Panc1 (cell line): ENCODE data around the gene KCNH5.

Experiments used
- CTCF ChIP-seq: fragments of 450-650 bp; IDR thresholded peaks from 2 replicates; pipeline ENCODE4 v1.5.1; 2017; ENCODE audit warnings: mild to moderate bottlenecking
- POLR2AphosphoS5 ChIP-seq: IDR thresholded peaks from 2 replicates; pipeline ENCODE4 v1.6.1; 2012; ENCODE audit warnings: mild to moderate bottlenecking, low read depth, low read length, moderate library complexity
- SIN3A ChIP-seq: IDR thresholded peaks from 2 replicates; pipeline ENCODE4 v1.6.1; 2012; ENCODE audit warnings: low read depth, mild to moderate bottlenecking, low read length, moderate library complexity, borderline replicate concordance; ENCODE audit not compliant: insufficient read depth

GRCh38 chr14:62709773-62710172 is 335.5 kb downstream of the KCNH5 start:
- TF ChIP-seq CTCF (no peak), POLR2AphosphoS5 (no peak), SIN3A (no peak)
